ENCODE measurements around the gene SPON1.
"Not testable (repeated sequence)": the region's sequence is repeated elsewhere in the genome, so short reads cannot be mapped to it uniquely, and the experiment has no call there.

SPON1 gene

GRCh38 chr11:14252501-14252900 is 290.0 kb downstream of the SPON1 start:
- not testable (repeated sequence) for DNase-seq

GRCh38 chr11:14253421-14253820 is 290.9 kb downstream of the SPON1 start:
- no peak for DNase-seq

- no peak for DNase-seq
These were observed 291.3 kb downstream of the SPON1 start for GRCh38 chr11:14253840-14254239.

DNA sequence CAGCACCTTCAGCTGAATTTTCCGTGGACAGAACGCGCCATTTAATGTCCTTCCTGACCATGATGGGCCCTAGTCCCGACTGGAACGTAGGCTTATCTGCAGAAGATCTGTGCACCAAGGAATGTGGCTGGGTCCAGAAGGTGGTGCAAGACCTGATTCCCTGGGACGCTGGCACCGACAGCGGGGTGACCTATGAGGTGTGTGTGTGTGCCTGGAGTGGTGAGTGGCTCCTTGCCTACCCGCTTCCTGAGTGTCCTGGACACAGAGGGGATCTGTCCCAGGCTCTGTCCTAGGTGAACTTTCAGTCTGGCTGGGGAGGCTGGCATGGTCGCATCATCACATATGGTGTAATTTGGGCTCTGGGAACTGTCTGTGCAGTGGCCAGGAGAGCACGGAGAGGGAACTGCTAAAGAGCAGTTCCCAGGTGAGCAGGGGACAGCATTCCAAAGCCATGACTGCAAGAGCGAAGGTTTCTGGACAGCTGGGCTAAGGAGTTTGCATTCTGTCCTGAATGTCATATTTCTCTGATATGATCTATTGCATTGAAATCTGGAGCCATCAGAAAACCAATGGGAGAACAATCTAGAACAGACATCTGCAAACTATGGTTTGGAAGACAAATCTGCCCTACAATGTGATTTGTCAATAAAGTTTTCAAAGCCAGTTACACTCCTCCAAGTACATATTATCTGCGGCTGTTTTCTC is 292.2 kb downstream of the SPON1 start:
- no peak for DNase-seq

DNA sequence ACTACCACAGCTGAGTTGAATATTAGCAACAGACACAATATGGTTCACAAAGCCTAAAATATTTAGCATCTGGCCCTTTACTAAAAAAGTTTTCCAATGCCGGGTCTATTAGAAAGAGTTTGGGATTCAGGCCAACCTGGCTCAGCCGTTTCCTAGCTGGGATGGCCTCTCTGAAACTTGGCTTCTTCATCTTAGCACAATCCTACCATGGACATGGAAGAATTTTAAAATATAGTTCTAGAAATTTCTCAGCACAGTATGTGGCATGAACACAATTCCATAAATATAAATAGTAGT is 292.7 kb downstream of the SPON1 start:
- DNase-seq = no peak

- DNase-seq = no peak
These were observed 295.9 kb downstream of the SPON1 start for GRCh38 chr11:14258221-14258935.

DNA sequence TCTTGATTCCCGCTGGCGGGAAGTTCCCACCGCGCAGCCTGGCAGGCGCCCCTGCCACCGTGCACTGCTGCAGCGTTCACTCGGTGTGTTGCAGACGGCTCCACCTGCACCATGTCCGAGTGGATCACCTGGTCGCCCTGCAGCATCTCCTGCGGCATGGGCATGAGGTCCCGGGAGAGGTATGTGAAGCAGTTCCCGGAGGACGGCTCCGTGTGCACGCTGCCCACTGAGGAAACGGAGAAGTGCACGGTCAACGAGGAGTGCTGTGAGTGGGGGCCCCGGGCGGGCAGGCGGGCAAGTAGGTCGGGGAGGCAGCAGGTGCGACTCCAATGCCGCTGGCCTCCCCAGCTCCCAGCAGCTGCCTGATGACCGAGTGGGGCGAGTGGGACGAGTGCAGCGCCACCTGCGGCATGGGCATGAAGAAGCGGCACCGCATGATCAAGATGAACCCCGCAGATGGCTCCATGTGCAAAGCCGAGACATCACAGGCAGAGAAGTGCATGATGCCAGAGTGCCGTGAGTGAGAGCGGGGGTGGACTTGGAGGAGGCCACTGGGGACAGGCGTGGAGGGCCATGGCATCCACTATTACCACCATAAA is 296.8 kb downstream of the SPON1 start:
- DNase-seq = no peak

GRCh38 chr11:14259878-14260277 is 297.4 kb downstream of the SPON1 start:
- DNase-seq = no peak

DNA sequence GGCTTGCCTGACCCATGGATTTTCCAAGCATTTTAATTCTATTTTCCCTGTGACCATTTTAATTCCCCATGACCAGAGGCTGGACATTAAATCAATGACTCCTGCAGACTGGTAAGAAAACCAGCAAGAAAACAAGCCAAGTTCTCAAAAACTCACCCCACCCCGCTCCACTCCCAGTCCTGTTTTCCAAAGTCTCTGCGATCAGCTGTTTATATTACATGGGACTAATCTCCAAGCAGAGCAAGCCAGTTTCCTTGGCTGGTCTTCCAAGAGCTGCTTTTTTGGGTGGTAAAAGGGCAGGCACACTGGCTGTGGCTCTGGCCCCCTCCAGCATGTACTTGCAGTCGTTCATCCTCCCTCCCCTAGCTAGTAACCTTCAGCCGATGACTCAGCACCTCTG is 298.5 kb downstream of the SPON1 start:
- DNase-seq = no peak

DNA sequence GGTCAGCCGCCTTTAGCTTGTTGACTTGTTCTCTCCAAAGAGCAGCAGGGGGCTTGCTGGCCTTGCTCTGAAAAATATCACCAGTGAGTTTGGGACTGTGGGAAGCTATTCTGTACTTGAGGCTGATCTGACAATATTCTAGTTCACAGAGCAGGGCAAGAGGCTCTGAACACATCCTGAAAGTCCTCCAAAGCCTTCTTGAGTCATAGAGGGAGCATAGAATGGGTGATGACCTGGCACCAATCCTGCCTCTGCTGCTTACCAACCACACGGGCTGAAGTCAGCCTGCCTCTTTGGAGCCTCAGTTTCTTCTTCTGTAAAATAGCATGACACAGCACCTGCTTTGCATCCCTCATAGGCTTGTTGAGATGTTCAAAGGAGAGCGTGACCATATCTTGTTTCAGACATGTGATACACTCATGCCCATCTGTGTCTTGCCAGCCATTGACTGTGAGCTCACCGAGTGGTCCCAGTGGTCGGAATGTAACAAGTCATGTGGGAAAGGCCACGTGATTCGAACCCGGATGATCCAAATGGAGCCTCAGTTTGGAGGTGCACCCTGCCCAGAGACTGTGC is 299.8 kb downstream of the SPON1 start:
- no peak for DNase-seq

GRCh38 chr11:14264966-14265365 is 302.4 kb downstream of the SPON1 start:
- no peak for DNase-seq

DNA sequence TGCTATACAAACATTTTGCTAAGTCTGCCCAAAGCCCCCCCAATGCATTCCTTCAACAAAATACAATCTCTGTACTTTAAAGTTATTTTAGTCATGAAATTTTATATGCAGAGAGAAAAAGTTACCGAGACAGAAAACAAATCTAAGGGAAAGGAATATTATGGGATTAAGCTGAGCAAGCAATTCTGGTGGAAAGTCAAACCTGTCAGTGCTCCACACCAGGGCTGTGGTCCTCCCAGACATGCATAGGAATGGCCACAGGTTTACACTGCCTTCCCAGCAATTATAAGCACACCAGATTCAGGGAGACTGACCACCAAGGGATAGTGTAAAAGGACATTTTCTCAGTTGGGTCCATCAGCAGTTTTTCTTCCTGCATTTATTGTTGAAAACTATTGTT is 304.1 kb downstream of the SPON1 start:
- DNase-seq = no peak

GRCh38 chr11:14267861-14268635 is 305.5 kb downstream of the SPON1 start:
- DNase-seq = no peak

GRCh38 chr11:14269692-14270573 is 307.4 kb downstream of the SPON1 start:
- DNase-seq = no peak

- DNase-seq = no peak
These were observed 308.4 kb downstream of the SPON1 start for GRCh38 chr11:14270690-14271542.

GRCh38 chr11:14273895-14274294 is 311.4 kb downstream of the SPON1 start:
- DNase-seq = no peak

GRCh38 chr11:14275076-14275475 is 312.6 kb downstream of the SPON1 start:
- no peak for DNase-seq

DNA sequence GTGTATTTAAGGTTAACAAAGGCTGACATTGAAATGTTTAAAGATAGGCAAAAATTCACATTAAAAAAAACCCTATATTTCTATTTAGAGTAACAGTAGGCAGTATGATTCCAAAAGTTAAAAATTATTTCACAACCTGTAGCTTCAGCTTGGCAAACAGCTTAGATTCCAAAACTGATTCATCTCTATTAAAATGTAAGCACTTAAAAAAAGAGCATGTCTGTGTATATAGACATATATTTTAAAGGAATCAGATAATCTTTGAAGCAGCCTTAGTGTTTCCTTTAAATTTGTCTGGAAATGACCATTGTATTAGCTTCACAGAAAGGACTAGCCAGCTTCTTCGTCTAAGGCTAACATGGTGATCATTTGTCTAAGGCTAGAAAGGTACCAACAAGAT is 316.3 kb downstream of the SPON1 start:
- DNase-seq = not testable (repeated sequence)

GRCh38 chr11:14288189-14288935 is 325.8 kb downstream of the SPON1 start:
- DNase-seq = no peak

- DNase-seq = no peak
These were observed 327.9 kb downstream of the SPON1 start for GRCh38 chr11:14290422-14290821.
